NCI-H226 (cell line): ENCODE measurements around the gene WDTC1.
"Not testable (repeated sequence)": the region's sequence is repeated elsewhere in the genome, so short reads cannot be mapped to it uniquely, and the experiment has no call there.

Source experiments
- DNase-seq: peaks from one replicate; pipeline ENCODE4 v3.0.0-alpha.2; 2015

The WDTC1 gene

DNA sequence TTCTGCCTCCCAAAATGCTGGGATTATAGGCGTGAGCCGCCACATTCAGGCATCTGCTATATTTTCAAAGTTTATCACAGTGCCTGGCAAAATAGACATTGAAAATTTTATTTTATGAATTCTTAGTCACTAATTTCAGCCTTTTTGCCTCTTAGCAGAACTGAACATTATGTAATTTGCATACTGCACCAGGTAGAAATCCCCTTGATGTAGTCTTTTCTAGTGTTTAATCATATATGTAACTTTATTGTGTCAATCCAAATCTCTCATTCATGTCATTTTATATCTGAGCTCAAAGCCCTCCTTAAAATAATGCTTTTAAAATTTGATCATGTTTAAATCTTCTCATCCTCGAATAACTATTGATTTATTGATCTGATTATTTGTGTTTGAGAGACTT lies 19.2 kb downstream of the WDTC1 start:
- DNase-seq, result no peak

DNA sequence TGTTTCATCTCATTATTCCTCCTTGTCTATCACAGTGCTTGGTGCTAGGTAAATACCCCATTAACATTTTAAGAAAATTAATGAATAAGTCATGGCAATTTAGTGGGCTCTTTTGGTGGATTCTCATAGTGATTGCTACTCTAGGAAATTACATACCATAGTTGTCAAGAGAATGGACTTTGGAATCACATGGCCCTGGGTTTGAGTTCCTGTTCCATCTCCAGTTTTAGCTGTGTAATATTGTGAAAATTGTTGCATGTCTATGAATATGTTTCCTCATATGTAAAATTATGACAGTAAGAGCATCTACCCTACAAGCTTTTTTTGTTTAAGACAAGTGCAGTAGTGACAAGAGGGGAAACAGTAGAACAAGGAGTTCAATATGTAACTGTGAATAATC lies 20.7 kb downstream of the WDTC1 start:
- DNase-seq, result no peak

DNA sequence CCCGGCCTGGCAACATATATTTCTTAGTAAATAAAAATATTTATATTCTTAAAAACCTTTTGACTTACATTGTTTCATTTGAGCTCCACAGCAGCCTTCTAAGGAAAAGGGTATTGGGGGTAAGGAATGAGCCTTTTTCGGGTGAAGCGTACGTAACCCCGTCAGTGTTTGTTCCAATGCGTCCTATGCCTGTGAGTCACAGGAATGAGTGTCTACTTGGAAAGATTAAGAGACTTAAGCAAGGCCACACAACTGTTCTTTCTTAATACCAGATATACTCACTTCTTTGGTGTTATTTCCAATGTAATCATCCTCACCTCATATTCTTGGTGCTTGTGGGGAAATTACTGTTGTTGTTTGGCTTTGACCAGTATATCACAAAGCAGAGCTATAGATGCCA lies 22.7 kb downstream of the WDTC1 start:
- DNase-seq, result no peak

DNA sequence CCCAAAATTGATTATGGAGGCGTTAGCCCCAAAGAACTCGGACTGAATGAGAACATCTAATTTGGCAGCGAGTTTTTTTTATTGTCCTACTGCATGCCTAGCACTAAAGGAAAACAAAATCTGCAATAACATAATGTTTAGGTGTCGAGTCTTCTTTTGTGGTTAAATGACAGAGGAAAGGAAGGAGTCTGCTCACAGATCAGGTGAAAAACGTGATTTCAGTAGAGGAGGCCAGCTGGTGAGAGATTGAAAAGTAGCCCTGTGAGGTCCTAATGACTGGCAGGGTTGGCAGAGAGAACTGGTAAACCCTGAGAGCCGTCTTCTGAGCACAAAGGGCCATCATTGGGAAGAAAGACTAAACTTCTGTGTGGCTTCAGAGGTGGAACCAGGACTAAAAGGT lies 24.2 kb downstream of the WDTC1 start:
- no peak for DNase-seq

DNA sequence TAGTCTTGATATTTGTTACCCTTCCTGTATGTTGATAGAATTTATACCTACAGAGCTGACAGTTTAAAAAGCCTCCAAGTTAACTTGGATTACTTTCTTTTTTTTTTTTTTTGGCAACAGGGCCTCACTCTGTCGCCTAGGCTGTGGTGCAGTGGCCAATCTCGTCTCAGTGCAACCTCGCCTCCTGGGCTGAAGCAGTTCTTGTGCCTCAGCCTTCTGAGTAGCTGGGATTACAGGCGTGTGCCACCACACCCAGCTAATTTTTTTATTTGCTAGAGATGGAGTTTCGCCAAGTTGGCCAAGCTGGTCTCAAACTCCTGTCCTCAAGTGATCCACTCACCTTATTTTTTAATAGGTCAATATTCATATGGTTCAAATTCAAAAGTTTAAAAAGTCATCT lies 32.7 kb downstream of the WDTC1 start:
- DNase-seq, result no peak

DNA sequence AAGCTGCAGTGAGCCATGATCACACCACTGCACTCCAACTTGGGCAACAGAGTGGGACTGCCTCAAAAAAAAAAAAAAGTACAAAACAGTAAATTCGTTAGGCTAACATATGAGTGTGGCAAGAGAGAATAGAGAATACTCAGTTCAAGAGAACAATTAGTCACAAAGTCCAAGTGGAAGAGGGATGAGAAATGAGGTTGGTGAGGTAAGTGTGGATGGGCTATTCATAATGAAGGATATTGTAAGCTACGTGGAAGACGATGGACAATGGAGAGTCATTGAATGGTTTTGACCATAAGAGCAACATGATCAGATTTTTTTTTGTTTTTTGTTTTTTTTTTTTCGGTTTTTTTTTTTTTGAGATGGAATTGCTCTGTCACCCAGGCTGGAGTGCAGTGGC lies 34.8 kb downstream of the WDTC1 start:
- DNase-seq, result no peak

DNA sequence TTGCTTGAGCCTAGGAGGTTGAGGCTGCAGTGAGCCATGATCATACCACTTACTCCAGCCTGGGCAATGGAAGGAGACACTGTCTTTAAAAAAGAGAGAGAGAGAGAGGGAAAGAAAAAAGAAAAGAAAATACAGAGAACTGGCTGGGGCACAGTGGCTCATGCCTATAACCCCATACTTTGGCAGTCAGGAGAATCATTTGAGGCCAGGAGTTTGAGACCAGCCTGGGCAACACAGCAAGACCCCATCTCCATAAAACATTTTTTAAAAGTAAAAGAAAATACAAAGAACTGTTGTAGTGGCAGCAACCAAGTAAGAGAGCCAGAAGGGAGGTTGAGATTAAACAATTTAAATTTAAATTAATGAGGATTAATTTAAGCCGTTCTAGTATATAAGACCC lies 39.8 kb downstream of the WDTC1 start:
- no peak for DNase-seq

DNA sequence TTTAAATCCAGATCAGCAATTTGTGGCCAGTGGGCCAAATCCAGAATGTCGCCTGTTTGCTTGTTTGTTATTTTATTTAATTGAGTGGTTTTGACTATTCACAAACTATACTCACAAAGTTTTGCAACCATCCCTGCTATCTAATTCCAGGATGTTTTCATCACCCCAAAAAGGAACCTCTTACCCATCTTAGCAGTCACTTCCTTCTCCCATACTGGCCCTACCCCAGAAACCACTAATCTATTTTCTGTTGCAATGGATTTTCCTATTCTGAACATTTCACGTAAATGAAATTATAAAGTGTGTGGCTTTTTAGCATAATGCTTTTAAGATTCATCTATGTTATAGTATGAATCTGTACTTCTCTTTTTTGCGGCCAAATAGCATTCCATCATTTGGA lies 41.3 kb downstream of the WDTC1 start:
- no peak for DNase-seq

DNA sequence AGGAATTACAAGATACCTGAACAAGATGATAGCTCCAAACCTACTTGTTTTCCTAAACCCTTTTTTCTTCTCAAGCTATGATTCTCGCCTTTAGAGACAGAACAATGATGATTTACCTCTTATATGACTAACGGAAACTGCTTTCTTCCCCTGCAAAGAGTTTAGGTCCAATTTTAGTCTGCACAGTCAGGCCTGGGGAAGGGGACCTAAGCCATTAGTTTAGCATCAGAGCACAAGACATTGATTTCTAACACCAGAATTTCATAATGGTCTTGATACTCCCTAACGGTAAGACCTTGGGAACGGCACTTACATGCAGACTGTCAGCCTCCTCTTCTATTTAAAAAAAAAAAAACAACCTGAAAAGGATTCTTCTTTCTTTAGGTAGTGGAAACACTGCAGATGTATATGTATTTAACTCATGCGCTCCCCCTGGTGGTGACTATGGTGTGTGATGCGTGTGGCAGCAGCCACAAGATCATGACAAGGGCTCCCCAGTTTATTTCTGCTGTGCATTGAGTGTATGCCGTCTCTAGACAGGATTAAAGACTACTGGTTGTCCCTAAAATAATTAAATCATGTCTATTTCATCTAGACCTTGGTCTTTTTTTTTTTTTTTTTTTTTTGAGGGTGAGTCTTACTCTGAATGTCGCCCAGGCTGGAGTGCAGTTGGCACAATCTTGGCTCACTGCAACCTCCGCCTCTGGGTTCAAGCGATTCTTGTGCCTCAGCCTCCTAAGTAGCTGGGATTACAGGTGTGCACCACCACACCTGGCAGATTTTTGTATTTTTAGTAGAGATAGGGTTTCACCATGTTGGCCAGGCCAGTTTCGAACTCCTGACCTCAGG lies 50.2 kb downstream of the WDTC1 start:
- DNase-seq, result peak; percentile 37

DNA sequence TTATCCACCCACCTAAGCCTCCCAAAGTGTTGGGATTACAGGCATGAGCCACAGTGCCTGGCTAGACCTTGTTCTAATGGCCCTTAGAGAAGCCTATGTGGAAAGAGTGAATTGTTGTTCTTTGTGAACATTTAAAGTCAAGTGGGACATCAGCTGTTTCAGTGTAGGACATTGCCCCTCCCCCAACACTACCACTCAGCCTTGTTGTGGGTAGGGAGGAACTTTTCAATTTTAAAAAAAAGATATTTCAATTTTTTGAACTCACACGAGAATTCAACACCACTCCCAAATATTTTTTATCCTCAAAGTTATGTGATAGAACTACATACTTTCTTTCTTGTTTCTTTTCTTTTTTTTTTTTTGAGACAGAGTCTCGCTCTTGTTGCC lies 50.8 kb downstream of the WDTC1 start:
- DNase-seq, result no peak

DNA sequence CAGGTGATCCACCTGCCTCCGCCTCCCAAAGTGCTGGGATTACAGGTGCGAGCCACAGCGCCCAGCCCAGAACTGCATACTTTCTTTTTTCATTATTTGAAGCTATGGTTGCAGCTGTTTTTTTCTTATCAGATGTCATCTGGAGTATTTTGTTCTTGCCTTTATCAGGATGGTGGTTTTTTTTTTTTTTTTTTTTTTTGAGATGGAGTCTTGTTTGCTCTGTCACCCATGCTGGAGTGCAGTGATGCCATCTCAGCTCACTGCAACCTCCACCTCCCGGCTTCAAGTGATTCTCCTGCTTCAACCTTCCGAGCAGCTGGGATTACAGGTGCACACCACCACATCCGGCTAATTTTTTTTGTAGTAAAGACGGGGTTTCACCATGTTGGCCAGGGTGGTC lies 51.4 kb downstream of the WDTC1 start:
- not testable (repeated sequence) for DNase-seq

DNA sequence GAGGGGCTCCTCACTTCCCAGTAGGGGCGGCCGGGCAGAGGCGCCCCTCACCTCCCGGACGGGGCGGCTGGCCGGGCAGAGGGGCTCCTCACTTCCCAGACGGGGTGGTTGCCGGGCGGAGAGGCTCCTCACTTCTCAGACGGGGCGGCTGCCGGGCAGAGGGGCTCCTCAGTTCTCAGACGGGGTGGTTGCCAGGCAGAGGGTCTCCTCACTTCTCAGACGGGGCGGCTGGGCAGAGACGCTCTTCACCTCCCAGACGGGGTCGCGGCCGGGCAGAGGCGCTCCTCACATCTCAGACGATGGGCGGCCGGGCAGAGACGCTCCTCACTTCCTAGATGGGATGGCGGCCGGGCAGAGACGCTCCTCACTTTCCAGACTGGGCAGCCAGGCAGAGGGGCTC lies 54.7 kb downstream of the WDTC1 start:
- not testable (repeated sequence) for DNase-seq

DNA sequence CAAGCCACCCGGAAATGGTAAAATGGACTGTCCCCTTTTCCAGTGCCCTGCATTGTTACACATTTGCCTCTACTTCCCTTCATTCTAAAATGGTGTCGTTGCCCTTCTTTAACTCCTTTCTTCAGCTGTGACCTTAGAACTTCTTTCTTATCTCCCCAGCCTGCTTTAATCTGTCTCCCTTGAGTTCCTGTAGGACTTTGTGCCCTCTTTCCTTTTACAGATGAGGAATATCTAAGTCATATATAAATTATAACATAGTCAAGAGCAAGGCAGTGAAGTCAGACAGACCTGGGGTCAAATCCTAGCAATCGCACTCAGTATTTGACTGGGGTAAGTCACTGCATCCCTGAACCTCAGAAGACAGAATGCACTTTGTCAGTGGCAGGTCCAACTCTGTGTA lies 56.1 kb downstream of the WDTC1 start:
- DNase-seq, result no peak

DNA sequence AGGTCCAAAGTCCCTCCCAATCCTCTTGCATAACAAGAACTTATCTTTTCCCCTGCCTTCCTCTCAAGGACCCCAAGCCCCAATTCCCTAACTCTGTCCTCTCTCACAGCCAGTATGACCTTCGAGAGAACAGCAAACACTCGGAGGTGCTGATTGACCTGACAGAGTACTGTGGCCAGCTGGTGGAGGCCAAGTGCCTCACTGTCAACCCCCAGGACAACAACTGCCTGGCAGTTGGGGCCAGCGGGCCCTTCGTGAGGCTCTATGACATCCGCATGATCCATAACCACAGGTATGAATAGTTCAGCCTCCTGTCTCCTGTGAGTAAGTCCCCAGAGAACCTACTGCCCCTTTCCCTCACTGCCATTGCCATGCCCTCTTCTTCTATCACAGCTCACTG lies 57.7 kb downstream of the WDTC1 start:
- DNase-seq, result no peak

DNA sequence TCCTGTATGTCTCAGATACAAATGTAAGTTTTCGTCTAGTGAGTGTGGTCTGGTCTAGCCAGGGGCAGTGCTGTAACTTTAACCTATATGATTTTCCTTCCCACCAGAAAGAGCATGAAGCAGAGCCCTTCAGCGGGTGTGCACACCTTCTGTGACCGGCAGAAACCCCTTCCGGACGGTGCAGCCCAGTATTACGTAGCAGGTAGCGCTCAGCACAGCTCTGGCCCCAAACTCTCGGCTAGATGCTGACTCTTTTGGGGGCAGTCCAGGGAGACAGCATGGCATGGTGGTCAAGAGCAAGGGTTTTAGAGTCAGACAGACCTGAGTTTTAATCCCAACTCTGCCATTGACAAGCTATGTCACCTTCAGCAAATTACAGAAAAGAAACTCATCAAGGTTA lies 59.5 kb downstream of the WDTC1 start:
- DNase-seq, result no peak

DNA sequence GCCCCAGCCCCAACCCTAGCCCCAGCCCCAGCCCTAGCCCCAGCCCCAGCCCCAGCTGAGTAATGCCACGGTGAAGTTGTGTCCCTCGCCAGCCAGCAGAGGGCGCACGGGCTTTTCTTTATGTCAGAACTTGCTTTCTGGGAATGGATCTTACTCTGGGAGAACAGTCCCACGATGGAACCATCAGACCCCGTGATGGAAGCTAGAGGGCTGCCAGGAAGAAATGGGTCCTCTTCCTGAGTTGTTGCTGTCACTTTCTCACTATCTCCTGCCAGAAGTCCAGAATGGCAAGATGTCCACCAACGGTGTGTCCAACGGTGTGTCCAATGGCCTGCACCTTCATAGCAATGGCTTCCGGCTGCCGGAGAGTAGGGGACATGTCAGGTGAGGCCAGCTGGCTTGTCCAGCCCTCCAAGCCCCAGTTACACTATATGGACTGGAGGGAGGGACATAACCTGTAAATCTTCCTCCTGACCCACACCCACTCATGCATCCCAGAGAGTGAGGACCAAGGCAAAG lies 62.4 kb downstream of the WDTC1 start:
- peak; percentile 16 for DNase-seq

DNA sequence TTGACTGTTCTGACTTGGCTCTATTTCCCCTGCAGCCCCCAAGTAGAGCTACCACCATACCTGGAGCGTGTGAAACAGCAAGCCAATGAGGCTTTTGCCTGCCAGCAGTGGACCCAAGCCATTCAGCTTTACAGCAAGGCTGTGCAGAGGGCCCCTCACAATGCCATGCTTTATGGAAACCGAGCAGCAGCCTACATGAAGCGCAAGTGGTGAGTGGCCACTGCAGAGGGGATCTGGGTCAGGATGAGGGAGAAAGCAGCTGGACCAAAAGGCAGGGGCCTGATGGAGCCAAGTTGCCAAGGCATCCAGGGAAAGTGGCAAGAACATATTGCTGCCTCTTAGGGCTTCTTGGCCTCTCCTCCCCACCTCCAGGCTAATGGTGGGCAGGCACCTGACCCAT lies 63.5 kb downstream of the WDTC1 start:
- DNase-seq, result no peak

DNA sequence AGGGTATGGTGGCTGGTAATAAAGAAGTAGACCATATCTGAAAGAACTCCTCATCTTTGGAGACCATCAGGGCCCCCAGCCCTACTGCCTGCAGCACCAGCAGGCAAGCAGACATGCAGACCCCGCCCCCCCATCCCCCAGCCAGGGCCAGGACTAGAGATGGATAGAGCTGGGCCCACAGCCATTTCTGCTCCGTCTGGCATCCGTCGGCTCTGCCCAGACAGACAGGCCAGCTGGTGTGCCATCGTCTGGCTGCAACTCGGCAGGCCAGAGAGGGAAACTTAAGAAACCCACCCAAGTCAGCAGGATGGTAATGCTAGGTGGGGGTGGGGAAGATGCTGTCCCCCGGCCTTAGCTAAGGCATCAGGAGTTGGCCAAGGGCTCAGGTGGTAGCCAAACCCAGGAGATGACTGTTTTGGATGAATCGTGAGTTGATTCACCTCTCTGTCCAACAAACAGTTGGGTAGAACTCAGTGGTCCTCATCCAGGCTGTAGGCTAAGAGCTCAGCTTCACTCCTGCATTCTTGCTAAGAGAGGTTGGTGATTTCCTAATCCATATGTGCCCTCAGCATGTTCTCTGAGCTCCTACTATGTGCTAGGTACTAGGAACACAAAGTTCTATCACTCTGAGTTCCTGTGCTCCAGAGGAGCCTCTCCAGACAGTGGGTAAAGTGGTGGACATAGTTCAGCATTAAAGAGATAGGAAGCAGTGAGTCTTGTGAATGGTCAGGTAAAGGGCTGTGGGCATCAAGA lies 64.4 kb downstream of the WDTC1 start:
- DNase-seq, result no peak

DNA sequence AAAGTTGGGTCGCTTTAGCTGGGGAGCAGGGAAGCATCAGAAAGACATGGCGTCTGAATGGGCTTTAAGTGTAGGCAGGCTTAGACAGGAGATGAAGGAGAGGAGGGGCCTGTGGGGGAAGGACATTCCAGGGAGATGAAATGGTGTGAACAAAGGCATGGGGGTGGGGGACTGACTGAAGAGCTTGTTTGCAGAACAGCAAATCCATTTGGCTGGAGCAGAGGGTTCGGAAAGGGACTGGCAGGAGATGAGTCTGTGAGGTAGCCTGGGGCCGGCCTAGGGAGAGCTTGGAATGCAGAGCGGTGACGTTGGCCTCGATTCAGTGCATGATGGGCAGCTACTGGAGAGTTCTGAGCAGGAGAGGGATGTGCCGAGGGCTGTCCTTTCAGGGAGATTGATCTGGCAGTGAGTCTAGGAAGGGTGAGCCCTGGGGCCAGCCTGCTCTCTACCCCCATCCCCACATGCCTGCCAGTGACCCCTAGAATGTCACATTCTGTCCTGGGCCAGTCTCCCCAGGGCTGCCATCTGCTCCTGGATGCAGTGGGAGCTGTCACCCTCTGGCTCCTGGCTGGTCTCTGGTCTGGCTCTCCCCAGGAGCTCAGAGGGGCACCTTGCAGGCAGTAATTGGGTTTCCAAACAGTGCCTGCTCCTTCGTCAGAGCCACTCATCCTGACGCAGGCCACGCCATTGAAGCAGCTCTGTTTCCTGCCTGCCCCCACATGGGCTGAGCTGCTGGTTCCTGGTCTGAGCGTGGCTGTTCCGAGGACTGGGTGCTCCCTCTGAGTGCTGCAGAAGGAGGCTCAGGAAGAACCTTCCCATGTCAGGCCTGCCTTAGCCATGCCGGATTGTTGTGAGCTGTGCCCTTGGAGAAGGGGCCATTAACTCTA lies 65.2 kb downstream of the WDTC1 start:
- peak; percentile 99 for DNase-seq

DNA sequence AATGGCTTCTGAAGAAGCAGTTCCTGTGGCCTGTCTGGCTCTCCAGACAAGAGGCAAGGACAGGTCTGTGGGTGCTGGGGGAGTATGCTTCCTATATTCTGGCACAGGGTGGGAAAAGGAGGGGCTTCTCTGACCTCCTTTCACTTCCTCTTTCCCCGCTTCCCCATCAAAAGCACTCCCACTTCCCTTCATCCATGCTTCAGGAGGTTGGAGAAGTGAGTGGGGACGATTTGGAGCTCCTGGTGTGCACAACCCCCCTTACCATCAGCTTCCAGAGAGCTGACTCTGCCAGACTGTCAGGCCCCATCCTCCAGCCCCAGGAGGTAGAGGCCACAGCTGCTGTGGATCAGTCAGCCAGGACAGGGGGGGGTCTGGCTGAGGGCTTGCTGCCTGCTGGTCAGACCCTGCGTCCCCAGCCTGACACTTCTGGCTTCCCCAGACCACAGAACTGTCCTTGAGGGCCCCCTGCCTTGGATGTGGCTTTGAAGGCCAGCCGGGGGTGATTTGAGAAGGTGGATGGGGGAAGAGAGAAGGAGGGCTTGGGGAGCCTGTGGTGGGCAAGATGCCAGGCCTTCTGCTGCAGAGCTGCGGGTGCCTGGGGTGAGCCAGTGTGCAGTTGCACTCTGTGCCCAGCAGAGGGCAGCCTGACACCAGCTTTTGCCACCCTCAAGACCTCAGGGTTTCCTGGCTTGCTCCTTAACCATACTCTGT lies 66.1 kb downstream of the WDTC1 start:
- peak; percentile 73 for DNase-seq

DNA sequence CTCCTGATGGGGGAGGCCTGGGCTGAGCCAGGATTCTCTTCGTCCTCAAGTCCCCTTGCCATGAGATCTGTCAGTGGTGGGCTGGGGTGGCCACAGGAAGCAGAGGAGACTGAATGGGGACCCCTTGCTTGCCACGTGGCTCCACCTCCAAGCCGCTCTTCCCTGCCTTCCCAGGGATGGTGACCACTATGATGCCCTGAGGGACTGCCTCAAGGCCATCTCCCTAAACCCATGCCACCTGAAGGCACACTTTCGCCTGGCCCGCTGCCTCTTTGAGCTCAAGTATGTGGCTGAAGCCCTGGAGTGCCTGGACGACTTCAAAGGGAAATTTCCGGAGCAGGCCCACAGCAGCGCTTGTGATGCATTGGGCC lies 66.6 kb downstream of the WDTC1 start:
- no peak for DNase-seq

DNA sequence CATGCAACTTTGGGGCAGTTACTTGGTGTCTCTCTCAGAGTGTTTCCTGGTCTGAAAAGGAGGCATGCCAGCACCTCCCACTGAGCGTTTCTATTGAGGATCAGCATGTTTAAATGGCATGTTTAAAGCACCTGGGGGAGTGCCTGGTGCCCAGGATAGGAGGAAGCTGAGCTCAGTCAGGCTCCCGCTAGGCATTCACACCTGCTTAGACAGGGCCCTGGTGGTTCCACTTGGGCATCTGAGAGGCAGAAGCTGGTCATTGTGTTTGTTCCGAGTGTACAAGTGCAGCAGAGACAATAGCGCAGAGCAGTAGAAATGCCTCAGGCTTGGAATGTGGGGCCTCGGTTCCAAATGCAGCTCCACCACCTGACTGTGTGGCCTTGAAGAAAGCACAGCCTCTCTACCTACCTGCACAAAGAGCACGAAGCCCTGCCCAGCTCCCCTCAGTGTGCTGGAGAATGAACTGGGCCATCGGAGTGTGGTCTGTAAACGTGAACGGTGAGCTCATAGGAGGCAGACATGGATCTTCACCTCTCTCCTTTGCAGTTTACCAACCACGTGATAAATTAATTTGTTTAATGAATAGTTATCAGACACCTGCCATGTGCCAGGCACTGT lies 67.3 kb downstream of the WDTC1 start:
- DNase-seq, result no peak
